OCI-LY1 (cell line): ENCODE measurements around the gene IRS1.

Source experiments
- H2AFZ ChIP-seq: fragments of 200-600 bp; sonication (generic), shearing (Covaris generic); 2 replicates; pipeline ENCODE4 v1.6.0; 2014; ENCODE audit warnings: antibody characterized with exemption, mild to moderate bottlenecking, low read length
- H3F3A ChIP-seq: fragments of 200-600 bp; sonication (generic), shearing (Covaris generic); 2 replicates; pipeline ENCODE4 v1.6.0; 2014; ENCODE audit warnings: mild to moderate bottlenecking, antibody characterized with exemption, low read length, moderate library complexity; ENCODE audit not compliant: insufficient read depth
- H3K27ac ChIP-seq: fragments of 200-600 bp; sonication (generic); 2 replicates; pipeline ENCODE4 v1.5.1; 2014; ENCODE audit warnings: low read length, mixed run types, mild to moderate bottlenecking, low read depth; ENCODE audit not compliant: poor library complexity, severe bottlenecking
- H3K27me3 ChIP-seq: fragments of 200-600 bp; sonication (generic); 2 replicates; pipeline ENCODE4 v1.6.0; 2014; ENCODE audit warnings: antibody characterized with exemption, mild to moderate bottlenecking, low read length, moderate library complexity; ENCODE audit not compliant: insufficient read depth
- H3K36me3 ChIP-seq: fragments of 200-600 bp; sonication (generic); 2 replicates; pipeline ENCODE4 v1.6.1; 2014; ENCODE audit warnings: mild to moderate bottlenecking, antibody characterized with exemption, low read length, moderate library complexity, mixed read lengths; ENCODE audit not compliant: insufficient read depth
- H3K4me1 ChIP-seq: fragments of 200-600 bp; sonication (generic); 2 replicates; pipeline ENCODE4 v1.5.1; 2014; ENCODE audit warnings: mild to moderate bottlenecking, low read length, moderate library complexity; ENCODE audit not compliant: insufficient read depth, severe bottlenecking
- H3K4me2 ChIP-seq: fragments of 200-600 bp; sonication (generic), shearing (Covaris generic); 2 replicates; pipeline ENCODE4 v1.6.1; 2014; ENCODE audit warnings: low read length
- H3K4me3 ChIP-seq: fragments of 200-600 bp; sonication (generic); 2 replicates; pipeline ENCODE4 v1.5.1; 2014; ENCODE audit warnings: low read length, low read depth, mild to moderate bottlenecking, mixed read lengths; ENCODE audit not compliant: poor library complexity, severe bottlenecking
- H3K79me2 ChIP-seq: fragments of 200-600 bp; shearing (Covaris generic); 2 replicates; pipeline ENCODE4 v1.6.1; 2016; ENCODE audit warnings: mixed run types, low read length, mixed read lengths; ENCODE audit not compliant: insufficient read depth
- H3K9ac ChIP-seq: fragments of 200-600 bp; sonication (generic), shearing (Covaris generic); 2 replicates; pipeline ENCODE4 v1.6.1; 2014; ENCODE audit warnings: mild to moderate bottlenecking, low read length, mixed read lengths
- H3K9me2 ChIP-seq: fragments of 200-600 bp; sonication (generic), shearing (Covaris generic); 2 replicates; pipeline ENCODE4 v1.6.1; 2014; ENCODE audit warnings: low read depth, mild to moderate bottlenecking, low read length, mixed read lengths
- H3K9me3 ChIP-seq: fragments of 200-600 bp; shearing (Covaris generic); 2 replicates; pipeline ENCODE4 v1.6.1; 2014; ENCODE audit warnings: low read length, mixed read lengths
- H4K20me1 ChIP-seq: fragments of 200-600 bp; sonication (generic), shearing (Covaris generic); 2 replicates; pipeline ENCODE4 v1.6.0; 2016; ENCODE audit warnings: mild to moderate bottlenecking, low read length; ENCODE audit not compliant: insufficient read depth
- EZH2 ChIP-seq: fragments of 200-600 bp; sonication (generic), shearing (Covaris generic); IDR thresholded peaks from 2 replicates; pipeline ENCODE4 v1.8.0; 2017; ENCODE audit warnings: borderline replicate concordance, mixed run types, mild to moderate bottlenecking, antibody characterized with exemption, low read length, moderate library complexity, mixed read lengths
- TF ChIP-seq, protein P1 (sequence below): fragments of 200-600 bp; sonication (generic), shearing (Covaris generic); IDR thresholded peaks from 2 replicates; pipeline ENCODE4 v1.5.1; 2017; ENCODE audit warnings: mild to moderate bottlenecking, antibody characterized with exemption, low read length, moderate library complexity, mixed read lengths

Gene IRS1

DNA sequence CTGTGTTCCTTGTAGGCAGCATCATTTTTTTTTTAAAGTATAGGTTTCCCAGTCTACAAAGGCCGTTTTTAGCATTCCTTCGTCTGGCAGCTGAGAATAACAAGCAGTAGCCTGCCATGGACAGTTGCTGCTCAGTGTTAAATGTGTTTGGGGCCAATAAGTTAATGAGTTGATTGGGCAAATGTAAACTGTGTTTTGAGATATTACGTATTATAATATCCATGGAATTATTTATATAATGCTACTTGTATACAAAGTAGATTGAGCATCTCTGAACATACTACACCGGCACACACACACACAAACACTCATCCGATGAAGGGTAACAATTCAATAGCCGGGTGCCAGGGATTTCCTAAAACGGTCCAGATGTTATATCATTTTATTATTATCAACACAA, 97.2 kb downstream of the IRS1 start:
- no peaks in the 10 kb centered on the region for H3K27me3 ChIP-seq
- H3K4me1 ChIP-seq = no peaks in the 10 kb centered on the region
- no peaks in the 10 kb centered on the region for H3K36me3 ChIP-seq
- no peak overlapping the region for H3K4me2 ChIP-seq
- H3F3A ChIP-seq = no peaks in the 10 kb centered on the region
- no peak overlapping the region for H2AFZ ChIP-seq
- no peak overlapping the region for H3K9ac ChIP-seq
- H3K9me2 ChIP-seq = no peaks in the 10 kb centered on the region
- TF ChIP-seq, protein P1, sequence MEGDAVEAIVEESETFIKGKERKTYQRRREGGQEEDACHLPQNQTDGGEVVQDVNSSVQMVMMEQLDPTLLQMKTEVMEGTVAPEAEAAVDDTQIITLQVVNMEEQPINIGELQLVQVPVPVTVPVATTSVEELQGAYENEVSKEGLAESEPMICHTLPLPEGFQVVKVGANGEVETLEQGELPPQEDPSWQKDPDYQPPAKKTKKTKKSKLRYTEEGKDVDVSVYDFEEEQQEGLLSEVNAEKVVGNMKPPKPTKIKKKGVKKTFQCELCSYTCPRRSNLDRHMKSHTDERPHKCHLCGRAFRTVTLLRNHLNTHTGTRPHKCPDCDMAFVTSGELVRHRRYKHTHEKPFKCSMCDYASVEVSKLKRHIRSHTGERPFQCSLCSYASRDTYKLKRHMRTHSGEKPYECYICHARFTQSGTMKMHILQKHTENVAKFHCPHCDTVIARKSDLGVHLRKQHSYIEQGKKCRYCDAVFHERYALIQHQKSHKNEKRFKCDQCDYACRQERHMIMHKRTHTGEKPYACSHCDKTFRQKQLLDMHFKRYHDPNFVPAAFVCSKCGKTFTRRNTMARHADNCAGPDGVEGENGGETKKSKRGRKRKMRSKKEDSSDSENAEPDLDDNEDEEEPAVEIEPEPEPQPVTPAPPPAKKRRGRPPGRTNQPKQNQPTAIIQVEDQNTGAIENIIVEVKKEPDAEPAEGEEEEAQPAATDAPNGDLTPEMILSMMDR = no peak
- no peak for TF ChIP-seq EZH2
- no peak overlapping the region for H3K4me3 ChIP-seq
- no peaks in the 10 kb centered on the region for H3K79me2 ChIP-seq
- H3K27ac ChIP-seq = no peak overlapping the region
- H3K9me3 ChIP-seq = no peaks in the 10 kb centered on the region
- H4K20me1 ChIP-seq = no peaks in the 10 kb centered on the region

DNA sequence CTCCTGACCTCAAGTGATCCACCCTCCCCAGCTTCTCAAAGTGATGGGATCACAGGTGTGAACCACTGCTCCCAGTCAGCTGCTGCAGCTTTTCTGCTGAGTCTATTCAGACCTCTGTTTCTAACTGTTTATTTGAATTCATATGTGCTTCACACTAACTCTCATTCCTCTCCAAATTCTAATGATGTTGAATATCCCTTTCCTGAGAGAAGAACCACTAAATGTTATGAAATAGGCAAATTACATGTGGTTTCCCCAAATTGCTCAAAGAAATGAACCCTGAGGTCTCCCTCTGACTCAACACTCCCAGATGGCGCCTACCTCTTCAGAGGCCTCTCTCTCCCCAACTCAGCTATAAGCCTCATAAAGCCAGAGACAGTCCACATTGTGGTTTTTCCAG, 98.6 kb downstream of the IRS1 start:
- H3K9me3 ChIP-seq = no peaks in the 10 kb centered on the region
- H4K20me1 ChIP-seq = no peaks in the 10 kb centered on the region
- no peaks in the 10 kb centered on the region for H3F3A ChIP-seq
- TF ChIP-seq EZH2 = no peak
- TF ChIP-seq, protein P1 = no peak
- H3K9ac ChIP-seq = no peak overlapping the region
- no peak overlapping the region for H3K27ac ChIP-seq
- no peak overlapping the region for H3K4me2 ChIP-seq
- H2AFZ ChIP-seq = no peak overlapping the region
- H3K79me2 ChIP-seq = no peaks in the 10 kb centered on the region
- no peaks in the 10 kb centered on the region for H3K9me2 ChIP-seq
- H3K27me3 ChIP-seq = no peaks in the 10 kb centered on the region
- no peak overlapping the region for H3K4me3 ChIP-seq
- H3K36me3 ChIP-seq = no peaks in the 10 kb centered on the region
- no peaks in the 10 kb centered on the region for H3K4me1 ChIP-seq

DNA sequence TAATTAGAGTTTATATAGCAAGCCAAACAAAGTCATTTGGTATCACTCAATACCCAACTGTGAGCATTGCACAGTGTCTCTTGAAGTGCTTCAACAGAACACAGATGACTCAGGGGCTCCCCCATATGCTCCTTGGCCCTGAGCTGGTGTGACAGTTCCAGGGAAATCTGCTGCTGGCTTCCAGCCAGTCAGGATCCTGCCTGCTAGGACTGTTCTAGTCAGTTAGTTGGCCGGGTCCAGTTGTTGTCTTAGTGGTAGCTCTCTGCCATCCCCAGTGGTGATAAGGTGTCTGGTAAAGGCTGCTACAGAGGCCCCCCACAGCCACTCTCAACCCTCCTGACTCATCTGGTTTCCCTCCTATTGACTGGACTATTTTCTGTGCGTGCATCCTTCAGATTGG, 100.3 kb downstream of the IRS1 start:
- H3K36me3 ChIP-seq = no peaks in the 10 kb centered on the region
- no peaks in the 10 kb centered on the region for H4K20me1 ChIP-seq
- no peaks in the 10 kb centered on the region for H3F3A ChIP-seq
- H3K4me2 ChIP-seq = no peak overlapping the region
- no peaks in the 10 kb centered on the region for H3K79me2 ChIP-seq
- no peak overlapping the region for H3K27ac ChIP-seq
- H3K4me3 ChIP-seq = no peak overlapping the region
- H3K9ac ChIP-seq = no peak overlapping the region
- no peaks in the 10 kb centered on the region for H3K4me1 ChIP-seq
- H2AFZ ChIP-seq = no peak overlapping the region
- no peaks in the 10 kb centered on the region for H3K9me3 ChIP-seq
- H3K9me2 ChIP-seq = no peaks in the 10 kb centered on the region
- no peak for TF ChIP-seq EZH2
- TF ChIP-seq, protein P1 = no peak
- no peaks in the 10 kb centered on the region for H3K27me3 ChIP-seq
